OCI-LY7 (cell line): ENCODE results near the gene EPHA3. TPM values are rescaled to one million over a fixed set of nuclear protein-coding genes. Genes with fewer than 3 reads are reported as not detected.

ENCODE experiments used
- BruUV-seq: library from RNA; stranded (reverse); fragments of 400-500 nt; replicated peaks from 2 replicates; lab custom pipeline; 2021; lab: Mats Ljungman, UMichigan
- CTCF ChIA-PET: fragments of 300-600 bp; sonication (Branson Sonifier 250); formaldehyde crosslinking; loops from one replicate; lab custom pipeline; 2022; ENCODE audit warnings: antibody characterized with exemption; ENCODE audit not compliant: unreplicated experiment; lab: Charles Lee
- POLR2A ChIA-PET: fragments of 300-600 bp; sonication (Branson Sonifier 250); formaldehyde crosslinking; loops from one replicate; lab custom pipeline; 2022; ENCODE audit warnings: antibody characterized with exemption; lab: Charles Lee
- DNase-seq: peaks from one replicate; pipeline ENCODE4 v3.0.0-alpha.2; 2015; ENCODE audit warnings: low spot score
- H2AFZ ChIP-seq: fragments of 200-600 bp; sonication (generic), shearing (Covaris generic); 2 replicates; pipeline ENCODE4 v1.6.1; 2014; ENCODE audit warnings: mild to moderate bottlenecking, antibody characterized with exemption, low read length, moderate library complexity
- H3K27ac ChIP-seq: fragments of 200-600 bp; sonication (generic); 2 replicates; pipeline ENCODE4 v1.5.1; 2014; ENCODE audit warnings: mixed run types, low read depth, mild to moderate bottlenecking, moderate library complexity, low read length, inconsistent platforms; ENCODE audit not compliant: poor library complexity, severe bottlenecking
- H3K36me3 ChIP-seq: fragments of 200-600 bp; sonication (generic); 2 replicates; pipeline ENCODE4 v1.6.1; 2014; ENCODE audit warnings: mild to moderate bottlenecking, antibody characterized with exemption, low read length, moderate library complexity, mixed read lengths; ENCODE audit not compliant: insufficient read depth
- H3K4me1 ChIP-seq: fragments of 200-600 bp; sonication (generic); 2 replicates; pipeline ENCODE4 v1.5.1; 2014; ENCODE audit warnings: mild to moderate bottlenecking, low read length; ENCODE audit not compliant: insufficient read depth, poor library complexity, severe bottlenecking
- H3K4me2 ChIP-seq: fragments of 200-600 bp; sonication (generic); 2 replicates; pipeline ENCODE4 v1.6.1; 2014; ENCODE audit warnings: mild to moderate bottlenecking, low read length
- H3K4me3 ChIP-seq: fragments of 200-600 bp; sonication (generic); 2 replicates; pipeline ENCODE4 v1.5.1; 2014; ENCODE audit warnings: mild to moderate bottlenecking, low read depth, low read length; ENCODE audit not compliant: poor library complexity, severe bottlenecking
- H3K79me2 ChIP-seq: fragments of 200-600 bp; sonication (generic); 2 replicates; pipeline ENCODE4 v1.6.1; 2016; ENCODE audit warnings: low read depth, mild to moderate bottlenecking, low read length, moderate library complexity, mixed read lengths; ENCODE audit not compliant: insufficient read depth
- H3K9me2 ChIP-seq: fragments of 200-600 bp; sonication (generic); 2 replicates; pipeline ENCODE4 v1.6.1; 2016; ENCODE audit warnings: mild to moderate bottlenecking, low read length, mixed read lengths; ENCODE audit not compliant: insufficient read depth
- H3K9me3 ChIP-seq: fragments of 200-600 bp; sonication (generic); 2 replicates; pipeline ENCODE4 v1.6.1; 2014; ENCODE audit warnings: mild to moderate bottlenecking, mixed run types, low read length, mixed read lengths
- H4K20me1 ChIP-seq: fragments of 200-600 bp; sonication (generic); 2 replicates; pipeline ENCODE4 v1.6.1; 2014; ENCODE audit warnings: mild to moderate bottlenecking, antibody characterized with exemption, low read length, moderate library complexity, mixed read lengths; ENCODE audit not compliant: insufficient read depth
- CTCF ChIP-seq: fragments of 200-600 bp; sonication (generic); conservative IDR thresholded peaks from 2 replicates; pipeline ENCODE4 v1.5.1; 2014; ENCODE audit warnings: mild to moderate bottlenecking, antibody characterized with exemption, low read length, moderate library complexity, mixed read lengths
- EZH2phosphoT487 ChIP-seq: fragments of 200-600 bp; sonication (generic); IDR thresholded peaks from 2 replicates; pipeline ENCODE4 v1.6.1; 2018; ENCODE audit warnings: low read depth, borderline replicate concordance, mild to moderate bottlenecking, mixed run types, antibody characterized with exemption, low read length, moderate library complexity, mixed read lengths
- intact Hi-C: fragments of 100-400 bp; cut with micrococcal nuclease; formaldehyde crosslinking; loops from one replicate; pipeline ENCODE4 v1.10.0; 2022; ENCODE audit not compliant: unreplicated experiment
- total RNA-seq, 2 experiments: library from RNA; depleted of rRNA in 1 of 2; stranded (reverse); fragments of >200 nt in 1 of 2; shearing (Covaris generic) in 1 of 2; gene quantifications; 2 replicates each; pipeline ENCODE4 v1.2.3, GENCODE V29; 2014 to 2022

The EPHA3 gene
- total RNA-seq, 2 experiments from 2014 or later: not detected

DNA sequence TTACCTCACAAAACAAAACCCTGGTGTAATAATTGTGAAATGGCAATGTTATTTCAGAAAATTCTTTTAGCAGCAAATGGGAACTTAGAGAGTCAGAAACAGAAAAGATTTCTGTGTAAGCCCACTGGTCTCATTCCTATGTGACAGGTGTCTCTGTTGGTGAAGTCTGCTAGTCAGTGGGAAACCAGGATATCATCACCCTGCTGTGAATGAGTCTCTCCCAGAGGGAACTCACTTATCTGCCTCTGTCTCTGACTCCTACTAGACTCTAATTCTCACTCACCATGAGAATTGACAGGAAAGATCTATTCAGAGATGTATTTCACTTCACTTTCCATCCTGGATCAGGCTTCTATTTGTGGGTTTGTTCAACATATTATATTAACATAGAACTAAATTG, 266.0 kb downstream of the EPHA3 start:
- no TSS peak for BruUV-seq
- H3K27ac ChIP-seq: no peak overlapping the region
- intact Hi-C loops: no loop called here
- no peak overlapping the region for H2AFZ ChIP-seq
- no peak for DNase-seq
- H3K4me1 ChIP-seq: no peaks in the 10 kb centered on the region
- H3K9me3 ChIP-seq: no peaks in the 10 kb centered on the region
- H3K4me2 ChIP-seq: no peak overlapping the region
- no peak overlapping the region for H3K4me3 ChIP-seq
- ChIA-PET CTCF (no interaction called here), POLR2A (no interaction called here)
- no peaks in the 10 kb centered on the region for H3K9me2 ChIP-seq
- no peak for TF ChIP-seq EZH2phosphoT487
- no peaks in the 10 kb centered on the region for H3K79me2 ChIP-seq
- no peaks in the 10 kb centered on the region for H4K20me1 ChIP-seq
- H3K36me3 ChIP-seq: no peaks in the 10 kb centered on the region

DNA sequence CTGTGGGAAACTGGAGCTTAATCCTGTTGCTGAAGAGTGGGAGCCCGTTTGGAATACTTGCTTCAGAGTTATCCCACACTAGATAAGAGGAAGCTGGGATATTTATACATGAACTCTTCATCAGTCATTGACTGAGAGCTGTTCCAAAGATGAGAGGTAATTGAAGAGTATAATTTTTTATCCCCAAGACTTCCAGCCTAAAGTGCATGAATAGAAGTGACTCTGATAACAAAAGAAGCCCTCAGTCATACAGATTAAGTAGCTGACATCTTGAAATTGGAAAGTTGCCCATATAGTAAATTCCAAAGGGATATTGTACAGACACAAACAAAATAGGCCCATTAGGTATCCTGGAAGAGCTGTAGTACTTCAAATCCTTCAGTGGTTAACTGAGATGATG, 268.0 kb downstream of the EPHA3 start:
- Histone ChIP-seq H3K79me2 (no peaks in the 10 kb centered on the region), H4K20me1 (no peaks in the 10 kb centered on the region), H3K27ac (no peak overlapping the region), H3K9me2 (no peaks in the 10 kb centered on the region), H2AFZ (no peak overlapping the region), H3K36me3 (no peaks in the 10 kb centered on the region), H3K4me2 (no peak overlapping the region), H3K9me3 (no peaks in the 10 kb centered on the region), H3K4me1 (no peaks in the 10 kb centered on the region), H3K4me3 (no peak overlapping the region)
- CTCF ChIA-PET: no interaction called here
- BruUV-seq: no TSS peak
- intact Hi-C loops: no loop called here
- POLR2A ChIA-PET: interaction anchor here (1.2 kb wide), 1 partner anchor 274 kb away, joined by 3 read pairs; no protein-coding TSS in a partner anchor
- DNase-seq: no peak
- TF ChIP-seq CTCF: no peak
- no peak for TF ChIP-seq EZH2phosphoT487

DNA sequence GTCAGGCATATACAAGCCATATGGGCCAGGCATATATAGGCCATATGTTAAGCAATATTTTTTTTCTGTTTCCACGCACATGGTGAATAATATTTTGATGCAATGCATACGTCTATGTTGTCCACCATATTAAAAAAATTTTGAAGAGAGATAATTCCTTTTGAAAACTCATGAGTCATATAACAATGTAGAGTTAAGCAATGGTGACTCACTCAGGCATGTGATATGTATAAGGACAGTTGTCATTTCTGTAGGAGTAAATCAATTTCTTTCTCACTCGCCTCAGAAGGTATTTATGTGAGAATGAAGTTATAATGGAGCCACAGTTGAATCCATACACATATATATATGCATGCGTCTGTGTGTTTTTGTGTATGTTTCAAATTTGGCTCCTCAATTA, 272.6 kb downstream of the EPHA3 start:
- Histone ChIP-seq H3K9me3 (no peaks in the 10 kb centered on the region), H3K4me2 (no peak overlapping the region), H3K9me2 (no peaks in the 10 kb centered on the region), H3K4me3 (no peak overlapping the region), H3K36me3 (no peaks in the 10 kb centered on the region), H4K20me1 (no peaks in the 10 kb centered on the region), H3K27ac (no peak overlapping the region), H2AFZ (no peak overlapping the region), H3K79me2 (no peaks in the 10 kb centered on the region), H3K4me1 (no peaks in the 10 kb centered on the region)
- ChIA-PET CTCF (no interaction called here), POLR2A (interaction anchor here (0.7 to 1.0 kb wide), 2 partner anchors 31 to 549 kb away, joined by 3 to 4 read pairs; no protein-coding TSS in a partner anchor)
- no TSS peak for BruUV-seq
- no peak for DNase-seq
- TF ChIP-seq CTCF: no peak
- TF ChIP-seq EZH2phosphoT487: no peak
- intact Hi-C loops: no loop called here
